Body of pancreas (tissue), 4 donors: ENCODE measurements around the gene UBALD2. TPM values are rescaled to one million over a fixed set of nuclear protein-coding genes. Genes with fewer than 3 reads are reported as not detected.

Experiments
- ATAC-seq: fragments of 150-250 bp; one replicate; pipeline ENCODE4 v1.9.1; 2016
- DNase-seq, 4 donors: peaks; one replicate each; pipeline ENCODE4 v3.0.0-alpha.2; 2019
- H3K27ac ChIP-seq, 4 donors: fragments of 200-600 bp; sonication (generic); 1 replicate in 3 of 4; 2 replicates in 1 of 4; pipeline versions ENCODE4 v1.5.1 to v1.6.1; 2016 to 2019; ENCODE audit warnings: mild to moderate bottlenecking in 1 of 4, mixed read lengths in 1 of 4, moderate library complexity in 1 of 4
- H3K27me3 ChIP-seq, 2 donors: fragments of 200-600 bp; sonication (generic); one replicate each; pipeline ENCODE4 v1.6.0; 2016; ENCODE audit warnings: mild to moderate bottlenecking in 1 of 2
- H3K36me3 ChIP-seq, 2 donors: fragments of 200-600 bp; sonication (generic); replicated peaks in 1 of 2; 2 replicates each; pipeline ENCODE4 v1.5.1; 2016; ENCODE audit warnings: low read depth in 2 of 2; ENCODE audit not compliant: insufficient read depth in 1 of 2
- H3K4me1 ChIP-seq: fragments of 200-600 bp; sonication (generic); one replicate; pipeline ENCODE4 v1.6.0; 2016
- H3K4me3 ChIP-seq, 2 donors: fragments of 200-600 bp; sonication (generic); 1 replicate in 1 of 2; 2 replicates in 1 of 2; pipeline ENCODE4 v1.5.1; 2016 to 2019
- H3K9me3 ChIP-seq, 3 donors: fragments of 200-600 bp; sonication (generic); 1 replicate in 2 of 3; 2 replicates in 1 of 3; pipeline ENCODE4 v1.5.1; 2016
- POLR2A ChIP-seq, 3 donors: fragments of 450-650 bp; IDR thresholded peaks; one replicate each; pipeline ENCODE4 v1.6.1; 2016; ENCODE audit warnings: antibody characterized with exemption in 3 of 3, mild to moderate bottlenecking in 2 of 3
- WGBS, 2 donors: methylation state at CpG; one replicate each; pipeline ENCODE4 v1.1.5; 2017; 5-methylcytosine and 5-hydroxymethylcytosine counted together
- intact Hi-C: fragments of 100-400 bp; cut with DNase I; formaldehyde crosslinking; loops from one replicate; pipeline ENCODE4 v1.15.1; 2023
- total RNA-seq, 2 donors: library from RNA; depleted of rRNA; stranded (reverse); fragments of >200 nt; gene quantifications; one replicate each; pipeline ENCODE4 v1.1.0, GENCODE V29; 2016
- TF ChIP-seq, protein P1 (sequence below), 7 experiments: fragments of 450-650 bp in 4 of 7; fragments of 200-600 bp in 3 of 7; sonication (generic) in 3 of 7; IDR thresholded peaks; one replicate each; pipeline ENCODE4 v1.5.1; 2016 to 2019; ENCODE audit warnings: antibody characterized with exemption in 7 of 7

Gene UBALD2
- total RNA-seq, 2 donors from 2014 or later = 4.2 to 7.3 TPM

GRCh38 chr17:76232342-76232741, 32.8 kb upstream of the UBALD2 start:
- H3K4me1 ChIP-seq = no peaks in the 10 kb centered on the region
- no peak overlapping the region for H3K27ac ChIP-seq
- DNase-seq (no peak), ATAC-seq (no peak)
- no peaks in the 10 kb centered on the region for H3K9me3 ChIP-seq
- TF ChIP-seq POLR2A (IDR thresholded peaks at IDR 0.05) = no peak
- TF ChIP-seq, protein P1, sequence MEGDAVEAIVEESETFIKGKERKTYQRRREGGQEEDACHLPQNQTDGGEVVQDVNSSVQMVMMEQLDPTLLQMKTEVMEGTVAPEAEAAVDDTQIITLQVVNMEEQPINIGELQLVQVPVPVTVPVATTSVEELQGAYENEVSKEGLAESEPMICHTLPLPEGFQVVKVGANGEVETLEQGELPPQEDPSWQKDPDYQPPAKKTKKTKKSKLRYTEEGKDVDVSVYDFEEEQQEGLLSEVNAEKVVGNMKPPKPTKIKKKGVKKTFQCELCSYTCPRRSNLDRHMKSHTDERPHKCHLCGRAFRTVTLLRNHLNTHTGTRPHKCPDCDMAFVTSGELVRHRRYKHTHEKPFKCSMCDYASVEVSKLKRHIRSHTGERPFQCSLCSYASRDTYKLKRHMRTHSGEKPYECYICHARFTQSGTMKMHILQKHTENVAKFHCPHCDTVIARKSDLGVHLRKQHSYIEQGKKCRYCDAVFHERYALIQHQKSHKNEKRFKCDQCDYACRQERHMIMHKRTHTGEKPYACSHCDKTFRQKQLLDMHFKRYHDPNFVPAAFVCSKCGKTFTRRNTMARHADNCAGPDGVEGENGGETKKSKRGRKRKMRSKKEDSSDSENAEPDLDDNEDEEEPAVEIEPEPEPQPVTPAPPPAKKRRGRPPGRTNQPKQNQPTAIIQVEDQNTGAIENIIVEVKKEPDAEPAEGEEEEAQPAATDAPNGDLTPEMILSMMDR (IDR thresholded peaks at IDR 0.05) = no peak
- 89 to 93% methylated on average over 2 of the region's 2 CpGs for WGBS, 2 donors
- H3K4me3 ChIP-seq = no peak overlapping the region
- no peaks in the 10 kb centered on the region for H3K27me3 ChIP-seq
- no peaks in the 10 kb centered on the region for H3K36me3 ChIP-seq
- intact Hi-C loops = no loop called here

- 83 to 86% methylated on average over 6 of the region's 6 CpGs for WGBS, 2 donors
Measured at GRCh38 chr17:76233588-76234353, 31.4 kb upstream of the UBALD2 start.

GRCh38 chr17:76234354-76234679, 30.8 kb upstream of the UBALD2 start:
- Histone ChIP-seq H3K36me3 (no peaks in the 10 kb centered on the region), H3K27ac (no peak overlapping the region), H3K4me1 (peaks cover 2% of the 10 kb centered on the region), H3K9me3 (no peaks in the 10 kb centered on the region), H3K27me3 (no peaks in the 10 kb centered on the region), H3K4me3 (no peak overlapping the region)
- DNase-seq (no peak), ATAC-seq (no peak)
- intact Hi-C loops = no loop called here
- TF ChIP-seq POLR2A (IDR thresholded peaks at IDR 0.05) = no peak
- TF ChIP-seq, protein P1 (IDR thresholded peaks at IDR 0.05) = no peak
- 58 to 70% methylated on average over 5 of the region's 5 CpGs for WGBS, 2 donors

More at GRCh38 chr17:76233588-76234353, 31.4 kb upstream of the UBALD2 start:
- ATAC-seq = no peak
- H3K27ac ChIP-seq = no peak overlapping the region
- H3K4me1 ChIP-seq = no peaks in the 10 kb centered on the region
- no peak for DNase-seq
- TF ChIP-seq, protein P1 (IDR thresholded peaks at IDR 0.05) = no peak
- no peak for TF ChIP-seq POLR2A (IDR thresholded peaks at IDR 0.05)
- intact Hi-C loops = no loop called here
- H3K4me3 ChIP-seq = no peak overlapping the region
- H3K27me3 ChIP-seq = no peaks in the 10 kb centered on the region
- H3K36me3 ChIP-seq = no peaks in the 10 kb centered on the region
- H3K9me3 ChIP-seq = no peaks in the 10 kb centered on the region

- no peak for TF ChIP-seq POLR2A (IDR thresholded peaks at IDR 0.05)
- TF ChIP-seq, protein P1 (IDR thresholded peaks at IDR 0.05) = no peak
- Histone ChIP-seq H3K27ac (no peak overlapping the region), H3K27me3 (no peaks in the 10 kb centered on the region), H3K4me3 (no peak overlapping the region), H3K9me3 (no peaks in the 10 kb centered on the region), H3K36me3 (no peaks in the 10 kb centered on the region), H3K4me1 (peaks cover 11% of the 10 kb centered on the region)
- WGBS, 2 donors = 87% methylated on average over 2 of the region's 2 CpGs
- no peak for ATAC-seq
- intact Hi-C loops = no loop called here
- DNase-seq = no peak
Measured at GRCh38 chr17:76235883-76236282, 29.3 kb upstream of the UBALD2 start.

DNA sequence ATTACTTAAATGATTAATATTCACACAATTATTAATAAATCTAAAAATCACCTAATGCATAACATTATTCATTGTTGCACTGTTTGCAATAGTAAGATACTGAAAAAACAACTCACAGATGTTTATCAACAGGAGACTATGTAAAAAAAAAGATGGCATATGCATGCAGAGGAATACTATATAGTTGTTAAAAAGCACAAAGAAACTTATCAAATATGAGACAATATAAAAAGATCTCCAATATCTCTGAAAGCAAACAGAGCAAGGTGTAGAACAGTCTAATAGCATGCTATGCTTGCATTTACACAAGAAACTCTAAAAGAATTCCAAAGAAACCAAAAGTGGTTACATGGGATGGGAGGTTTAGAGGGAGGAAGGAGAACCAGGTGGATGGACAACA, 28.5 kb upstream of the UBALD2 start:
- TF ChIP-seq, protein P1 (IDR thresholded peaks at IDR 0.05) = no peak
- no peak for TF ChIP-seq POLR2A (IDR thresholded peaks at IDR 0.05)
- Histone ChIP-seq H3K4me1 (peaks cover 18% of the 10 kb centered on the region), H3K4me3 (no peak overlapping the region), H3K27me3 (no peaks in the 10 kb centered on the region), H3K27ac (no peak overlapping the region), H3K36me3 (no peaks in the 10 kb centered on the region), H3K9me3 (no peaks in the 10 kb centered on the region)
- intact Hi-C loops = no loop called here
- DNase-seq = no peak
- no peak for ATAC-seq
